Measurements from ENCODE around the gene DDX39B. TPM values are rescaled to one million over a fixed set of nuclear protein-coding genes. Genes with fewer than 3 reads are reported as not detected.

DDX39B gene
- total and polyA plus RNA-seq, 2 experiments from 2014 or later = 210 to 287 TPM

DNA sequence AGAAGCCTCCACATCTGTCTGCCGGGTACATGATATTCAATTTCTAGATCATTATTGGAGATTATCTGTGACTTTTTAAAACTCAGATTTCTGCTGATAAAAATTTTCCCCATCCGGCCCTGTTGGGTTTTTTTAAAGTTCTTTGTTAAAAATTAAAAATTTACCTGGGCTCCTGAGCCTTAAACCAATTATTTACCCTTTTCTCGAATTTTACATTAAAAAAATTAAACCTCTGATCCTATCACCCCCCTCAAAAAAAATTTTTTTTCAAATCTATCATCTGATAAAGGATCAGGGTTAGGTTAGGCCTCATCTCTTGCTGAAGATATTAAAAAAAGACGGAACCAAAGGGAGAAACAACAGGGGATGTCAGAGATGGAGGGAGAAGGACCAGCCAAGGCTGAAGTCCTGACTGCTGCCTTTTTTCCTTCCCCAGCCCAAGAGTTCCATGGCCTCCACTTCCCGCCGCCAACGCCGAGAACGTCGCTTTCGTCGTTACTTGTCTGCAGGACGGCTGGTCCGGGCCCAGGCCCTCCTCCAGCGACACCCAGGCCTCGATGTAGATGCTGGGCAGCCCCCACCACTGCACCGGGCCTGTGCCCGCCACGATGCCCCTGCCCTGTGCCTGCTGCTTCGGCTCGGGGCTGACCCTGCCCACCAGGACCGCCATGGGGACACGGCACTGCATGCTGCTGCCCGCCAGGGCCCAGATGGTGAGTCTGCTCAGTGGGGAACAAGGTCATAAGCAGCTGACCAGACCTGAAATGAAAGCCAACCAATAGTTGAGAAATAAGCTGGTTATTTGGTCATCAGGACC is 6.1 kb upstream of the DDX39B start:
- TF ChIP-seq, protein P1, sequence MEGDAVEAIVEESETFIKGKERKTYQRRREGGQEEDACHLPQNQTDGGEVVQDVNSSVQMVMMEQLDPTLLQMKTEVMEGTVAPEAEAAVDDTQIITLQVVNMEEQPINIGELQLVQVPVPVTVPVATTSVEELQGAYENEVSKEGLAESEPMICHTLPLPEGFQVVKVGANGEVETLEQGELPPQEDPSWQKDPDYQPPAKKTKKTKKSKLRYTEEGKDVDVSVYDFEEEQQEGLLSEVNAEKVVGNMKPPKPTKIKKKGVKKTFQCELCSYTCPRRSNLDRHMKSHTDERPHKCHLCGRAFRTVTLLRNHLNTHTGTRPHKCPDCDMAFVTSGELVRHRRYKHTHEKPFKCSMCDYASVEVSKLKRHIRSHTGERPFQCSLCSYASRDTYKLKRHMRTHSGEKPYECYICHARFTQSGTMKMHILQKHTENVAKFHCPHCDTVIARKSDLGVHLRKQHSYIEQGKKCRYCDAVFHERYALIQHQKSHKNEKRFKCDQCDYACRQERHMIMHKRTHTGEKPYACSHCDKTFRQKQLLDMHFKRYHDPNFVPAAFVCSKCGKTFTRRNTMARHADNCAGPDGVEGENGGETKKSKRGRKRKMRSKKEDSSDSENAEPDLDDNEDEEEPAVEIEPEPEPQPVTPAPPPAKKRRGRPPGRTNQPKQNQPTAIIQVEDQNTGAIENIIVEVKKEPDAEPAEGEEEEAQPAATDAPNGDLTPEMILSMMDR (IDR thresholded peaks at IDR 0.05; ENCODE audit: poor library complexity) = no peak
- TF ChIP-seq EZH2 (IDR thresholded peaks at IDR 0.05; ENCODE audit: borderline replicate concordance) = no peak
- TF ChIP-seq EZH2phosphoT487 (IDR thresholded peaks at IDR 0.05; ENCODE audit: low read depth, severe bottlenecking, unreplicated experiment) = no peak
- Histone ChIP-seq H3K79me2 (peaks cover 32% of the 10 kb centered on the region), H2AFZ (peak overlapping the region; percentile 58), H3K27me3 (no peaks in the 10 kb centered on the region), H3K36me3 (replicated peaks; ENCODE audit: insufficient read depth, low read depth) (no peaks in the 10 kb centered on the region), H3K9me3 (ENCODE audit: low read depth) (no peaks in the 10 kb centered on the region), H3K4me1 (ENCODE audit: insufficient read depth) (peaks cover 10% of the 10 kb centered on the region), H3K4me2 (peak overlapping the region; percentile 85), H4K20me1 (ENCODE audit: insufficient read depth, poor library complexity, severe bottlenecking) (no peaks in the 10 kb centered on the region), H3K9me2 (replicated peaks; ENCODE audit: insufficient read depth) (no peaks in the 10 kb centered on the region), H3K4me3 (peak overlapping the region; percentile 43), H3K27ac (peak overlapping the region; percentile 76)
- no peak for DNase-seq (ENCODE audit: low spot score)
- 81% methylated on average over 22 of the region's 24 CpGs for WGBS (ENCODE audit: low lambda C conversion rate, missing lambda C conversion rate)

DNA sequence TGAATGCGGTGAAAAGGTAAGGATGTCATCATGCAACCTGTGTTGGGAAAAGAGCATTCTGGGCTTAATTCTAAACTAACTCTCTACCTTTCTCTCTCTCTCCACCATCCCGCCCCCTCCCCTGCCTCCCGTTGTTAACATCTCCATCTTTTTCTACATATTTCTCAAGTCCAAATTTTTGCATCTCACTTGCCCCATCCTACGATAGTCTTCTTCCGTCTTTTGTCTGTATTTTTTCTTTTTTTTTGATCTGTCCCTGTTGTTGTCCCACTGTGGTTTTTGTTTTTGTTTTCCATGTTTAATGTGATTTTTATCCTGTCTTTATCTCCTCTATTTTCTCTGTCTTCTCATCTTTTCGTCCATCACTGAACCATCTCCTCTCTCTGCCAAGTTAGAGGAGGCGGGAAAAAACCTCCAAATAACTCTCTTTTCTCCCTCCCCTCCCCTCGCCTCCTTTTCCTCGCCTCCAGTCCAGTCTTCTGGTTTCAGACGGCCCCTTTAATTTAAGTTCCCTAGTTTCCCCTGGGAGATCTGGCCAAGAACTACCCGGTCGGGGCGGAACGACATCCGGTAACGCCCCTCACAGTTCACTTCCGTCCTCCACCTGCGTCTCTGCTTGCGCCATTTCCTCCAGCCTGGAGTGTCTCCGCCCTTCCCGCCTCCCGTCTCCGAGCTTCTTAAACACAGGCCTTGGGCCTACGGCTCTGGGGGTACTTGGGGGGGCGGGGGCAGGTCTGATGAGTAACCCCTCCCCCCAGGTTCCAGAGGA is 5.3 kb upstream of the DDX39B start, which contains the start of gene NFKBIL1:
NFKBIL1 (plus strand) TSS at position 651 of the 769 bp plus-strand sequence; CDS start at position 738, 87 bp downstream.
- peak within 1 kb of the TSS; percentile 43 for H3K4me3 ChIP-seq
- H2AFZ ChIP-seq = peak within 1 kb of the TSS; percentile 82
- H3K9me2 ChIP-seq (replicated peaks; ENCODE audit: insufficient read depth) = no peaks in the 10 kb centered on the region
- no peaks in the 10 kb centered on the region for H3K27me3 ChIP-seq
- H3K79me2 ChIP-seq = peaks cover 37% of the 10 kb centered on the region
- H3K4me2 ChIP-seq = peak within 1 kb of the TSS; percentile 85
- peak within 1 kb of the TSS; percentile 76 for H3K27ac ChIP-seq
- under 1% methylated on average over 25 of the region's 25 CpGs for WGBS (ENCODE audit: low lambda C conversion rate, missing lambda C conversion rate)
- H3K4me1 ChIP-seq (ENCODE audit: insufficient read depth) = peaks cover 10% of the 10 kb centered on the region
- TF ChIP-seq, protein P1 (IDR thresholded peaks at IDR 0.05; ENCODE audit: poor library complexity) = no peak
- TF ChIP-seq EZH2 (IDR thresholded peaks at IDR 0.05; ENCODE audit: borderline replicate concordance) (no peak), EZH2phosphoT487 (IDR thresholded peaks at IDR 0.05; ENCODE audit: low read depth, severe bottlenecking, unreplicated experiment) (no peak)
- H3K36me3 ChIP-seq (replicated peaks; ENCODE audit: insufficient read depth, low read depth) = no peaks in the 10 kb centered on the region
- no peaks in the 10 kb centered on the region for H3K9me3 ChIP-seq (ENCODE audit: low read depth)
- DNase-seq (ENCODE audit: low spot score) = peak; percentile 97
- no peaks in the 10 kb centered on the region for H4K20me1 ChIP-seq (ENCODE audit: insufficient read depth, poor library complexity, severe bottlenecking)

DNA sequence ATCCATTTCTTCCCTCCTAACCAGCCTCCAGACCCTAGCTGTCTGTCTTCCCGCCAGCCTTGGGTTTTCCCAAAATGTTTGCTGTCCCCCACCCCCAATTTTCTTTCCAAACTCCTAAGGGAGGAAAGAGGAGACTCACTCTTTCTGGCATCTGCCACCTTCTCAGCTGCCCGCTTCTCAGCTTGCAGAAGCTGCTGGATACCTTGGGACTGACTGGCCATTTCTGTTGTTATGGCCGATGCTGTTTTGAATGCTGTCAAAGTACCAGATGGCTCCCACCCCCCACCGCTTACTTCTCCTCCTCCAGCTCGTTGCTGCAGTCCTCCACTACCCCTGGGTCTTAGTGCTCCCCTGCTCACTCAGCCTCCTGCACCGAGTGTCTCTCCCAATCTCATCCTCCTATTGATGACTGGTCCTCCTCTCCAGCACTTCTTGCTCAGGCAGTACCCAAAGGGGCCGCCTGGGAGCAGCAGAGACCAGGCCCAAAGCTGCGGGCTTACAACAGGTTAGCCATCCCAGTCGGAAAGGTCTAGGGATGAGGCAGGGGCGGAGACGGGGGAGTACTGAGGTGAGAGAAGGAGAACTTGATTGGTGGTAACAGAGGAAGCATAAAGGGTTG is 4.6 kb upstream of the DDX39B start, which contains the start of gene ATP6V1G2:
ATP6V1G2 (minus strand) TSS at position 270 of the 619 bp plus-strand sequence; CDS start at position 221, 49 bp downstream.
- Histone ChIP-seq H2AFZ (peak within 1 kb of the TSS; percentile 82), H3K79me2 (peaks cover 39% of the 10 kb centered on the region), H3K9me3 (ENCODE audit: low read depth) (no peaks in the 10 kb centered on the region), H3K36me3 (replicated peaks; ENCODE audit: insufficient read depth, low read depth) (no peaks in the 10 kb centered on the region), H3K4me3 (peak within 1 kb of the TSS; percentile 43), H3K9me2 (replicated peaks; ENCODE audit: insufficient read depth) (no peaks in the 10 kb centered on the region), H3K4me1 (ENCODE audit: insufficient read depth) (peaks cover 10% of the 10 kb centered on the region), H3K27ac (peak within 1 kb of the TSS; percentile 76), H4K20me1 (ENCODE audit: insufficient read depth, poor library complexity, severe bottlenecking) (no peaks in the 10 kb centered on the region), H3K4me2 (peak within 1 kb of the TSS; percentile 85), H3K27me3 (no peaks in the 10 kb centered on the region)
- DNase-seq (ENCODE audit: low spot score) = peak; percentile 94
- 5% methylated on average over 10 of the region's 11 CpGs for WGBS (ENCODE audit: low lambda C conversion rate, missing lambda C conversion rate)
- no peak for TF ChIP-seq EZH2phosphoT487 (IDR thresholded peaks at IDR 0.05; ENCODE audit: low read depth, severe bottlenecking, unreplicated experiment)
- TF ChIP-seq, protein P1 (IDR thresholded peaks at IDR 0.05; ENCODE audit: poor library complexity) = peak; percentile 98

Data from hepatocyte (in vitro differentiated cells).